ENCODE results near the gene DHCR7. TPM values are rescaled to one million over a fixed set of nuclear protein-coding genes. Genes with fewer than 3 reads are reported as not detected.

Gene DHCR7
- polyA plus RNA-seq, 1 of the 3 experiments (the other 2 are of a cell fraction): 21.4 TPM

DNA sequence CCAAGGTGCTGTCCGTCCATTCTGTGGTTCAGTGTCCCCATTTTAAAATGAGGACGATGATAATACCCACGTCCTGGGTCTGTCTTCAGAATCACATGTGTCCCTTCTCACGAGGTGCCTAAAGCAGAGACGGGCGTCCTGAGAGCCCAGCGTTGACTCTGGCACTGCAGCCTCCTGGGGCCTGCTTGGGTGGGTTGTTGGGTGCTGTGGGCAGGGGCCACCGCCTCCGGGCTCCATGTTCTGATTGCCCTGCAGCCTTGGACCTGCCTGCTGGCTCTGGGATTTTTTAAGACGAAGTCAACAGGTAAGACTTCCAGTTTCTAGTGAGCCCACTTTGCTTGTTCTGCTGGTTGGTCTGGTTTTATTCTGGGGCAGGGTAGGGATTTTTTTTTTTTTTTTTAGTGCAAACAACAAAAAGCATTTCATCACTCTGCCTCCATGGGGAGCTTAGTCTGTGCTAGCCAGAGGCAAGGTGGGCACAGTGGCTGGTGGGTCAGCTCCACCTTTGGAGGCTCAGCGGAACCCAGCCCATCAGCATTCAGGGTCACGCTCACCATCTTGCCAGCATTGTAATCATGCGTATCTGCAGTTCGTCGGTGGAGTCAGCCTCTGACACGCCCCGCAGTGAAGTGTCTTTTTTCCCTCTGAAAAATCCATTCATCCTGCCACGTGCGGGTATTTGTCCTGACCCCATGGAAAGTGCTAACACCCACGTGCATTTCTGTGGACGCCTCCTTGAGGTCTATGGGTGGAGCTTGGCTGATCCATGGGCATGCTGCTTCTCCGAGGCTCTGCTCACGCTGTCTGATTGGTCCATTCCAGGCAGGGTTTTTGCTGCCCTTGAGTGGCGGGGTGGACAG lies 33.1 kb upstream of the DHCR7 start:
- WGBS (ENCODE audit: low lambda C conversion rate): 94% methylated on average over 13 of the region's 24 CpGs
- Histone ChIP-seq H3K27me3 (ENCODE audit: insufficient read depth) (no peaks in the 10 kb centered on the region), H3K36me3 (replicated peaks in 1 of 2; ENCODE audit: control insufficient read depth in 1 of 2, insufficient read depth in 2 of 2, low read length in 1 of 2) (peaks cover 19 to 74% of the 10 kb centered on the region in 2 experiments), H3K27ac (ENCODE audit: low read depth in 2 of 2, low read length in 1 of 2) (no peak overlapping the region), H3F3A (replicated peaks; ENCODE audit: insufficient read depth) (no peaks in the 10 kb centered on the region), H3K9me3 (no peaks in the 10 kb centered on the region), H3K9me2 (no peaks in the 10 kb centered on the region), H2AFZ (ENCODE audit: low read depth) (no peak overlapping the region), H4K20me1 (ENCODE audit: insufficient read depth) (no peaks in the 10 kb centered on the region), H3K9ac (no peak overlapping the region), H3K4me2 (no peak overlapping the region), H3K4me3 (ENCODE audit: low read depth in 2 of 2, low read length in 1 of 2) (no peak overlapping the region), H3K79me2 (ENCODE audit: insufficient read depth) (no peaks in the 10 kb centered on the region), H3K4me1 (ENCODE audit: control insufficient read depth in 1 of 2, insufficient read depth in 2 of 2, low read depth in 1 of 2, low read length in 1 of 2) (no peaks in the 10 kb centered on the region)
- CTCF ChIA-PET: interaction anchor here (0.6 kb wide), 1 partner anchor 232 kb away, joined by 3 read pairs; no protein-coding TSS in a partner anchor
- DNase-seq: no peak
- TF ChIP-seq FOXM1 (IDR thresholded peaks at IDR 0.05; ENCODE audit: low read depth) (no peak), SMC3 (IDR thresholded peaks at IDR 0.05; ENCODE audit: low read depth, low read length) (no peak), NFIC (IDR thresholded peaks at IDR 0.05; ENCODE audit: borderline replicate concordance) (no peak), MXI1 (IDR thresholded peaks at IDR 0.05; ENCODE audit: low read depth, low read length) (no peak), USF1 (IDR thresholded peaks at IDR 0.05; ENCODE audit: borderline replicate concordance, low read depth) (no peak), GATA2 (CRISPR knock-in tag; IDR thresholded peaks at IDR 0.05) (no peak), GABPA (IDR thresholded peaks at IDR 0.05; ENCODE audit: low read depth) (no peak), RAD21 (IDR thresholded peaks at IDR 0.05; ENCODE audit: low read length) (no peak), RXRA (IDR thresholded peaks at IDR 0.05; ENCODE audit: borderline replicate concordance, low read depth) (no peak), FOXJ3 (CRISPR knock-in tag; IDR thresholded peaks at IDR 0.05) (no peak), ELF1 (IDR thresholded peaks at IDR 0.05) (no peak), YY1 (IDR thresholded peaks at IDR 0.05; ENCODE audit: low read depth) (no peak), EZH2phosphoT487 (IDR thresholded peaks at IDR 0.05; ENCODE audit: borderline replicate concordance, low read depth) (no peak), EP300 (IDR thresholded peaks at IDR 0.05; ENCODE audit: borderline replicate concordance in 1 of 2, low read depth in 1 of 2, low read length in 1 of 2) (no peak), ZBTB33 (IDR thresholded peaks at IDR 0.05; ENCODE audit: borderline replicate concordance, low read depth) (no peak), TAF1 (IDR thresholded peaks at IDR 0.05; ENCODE audit: borderline replicate concordance, low read depth, low read length) (no peak), IRF3 (IDR thresholded peaks at IDR 0.05; ENCODE audit: low read depth, low read length) (no peak)
- POLR2A ChIA-PET: no interaction called here
